WERI-Rb-1 (cell line): ENCODE measurements around the gene PPY.
A peak's percentile ranks its signal among the peaks of the same experiment; 100 is the strongest.
"Not testable (repeated sequence)": the region's sequence is repeated elsewhere in the genome, so short reads cannot be mapped to it uniquely, and the experiment has no call there.

Experiments
- DNase-seq: peaks from one replicate; pipeline ENCODE4 v3.0.0-alpha.2; 2020
- H3K27ac ChIP-seq: fragments of 250-450 bp; sonication (Bioruptor Pico); 2 replicates; pipeline ENCODE4 v1.5.1; 2020; ENCODE audit warnings: mild to moderate bottlenecking, moderate library complexity
- H3K27me3 ChIP-seq: fragments of 250-450 bp; sonication (Bioruptor Pico); 2 replicates; pipeline ENCODE4 v1.5.1; 2021; ENCODE audit warnings: mild to moderate bottlenecking, low read depth, moderate library complexity; ENCODE audit not compliant: insufficient read depth, severe bottlenecking
- H3K36me3 ChIP-seq: fragments of 250-450 bp; sonication (Bioruptor Pico); 2 replicates; pipeline ENCODE4 v1.5.1; 2020; ENCODE audit warnings: mild to moderate bottlenecking, moderate library complexity
- H3K4me3 ChIP-seq: 2 replicates; pipeline ENCODE4 v1.5.1; 2011; ENCODE audit warnings: low read depth, mild to moderate bottlenecking, control low read depth, low read length
- H3K9me3 ChIP-seq: fragments of 250-450 bp; sonication (Bioruptor Pico); 2 replicates; pipeline ENCODE4 v1.5.1; 2021; ENCODE audit warnings: mild to moderate bottlenecking, moderate library complexity; ENCODE audit not compliant: severe bottlenecking
- CTCF ChIP-seq: IDR thresholded peaks from 2 replicates; pipeline ENCODE4 v1.5.1; 2011; ENCODE audit warnings: low read depth, mild to moderate bottlenecking, control low read depth, inconsistent platforms, low read length

Gene PPY

GRCh38 chr17:43931062-43931571 lies 11.2 kb downstream of the PPY start:
- Histone ChIP-seq H3K4me3 (no peak overlapping the region), H3K36me3 (no peaks in the 10 kb centered on the region), H3K9me3 (peaks cover 4% of the 10 kb centered on the region), H3K27ac (no peak overlapping the region), H3K27me3 (peaks cover 20% of the 10 kb centered on the region)
- TF ChIP-seq CTCF = no peak
- no peak for DNase-seq

GRCh38 chr17:43928609-43929008 lies 13.7 kb downstream of the PPY start:
- H3K27me3 ChIP-seq = peaks cover 41% of the 10 kb centered on the region
- no peak overlapping the region for H3K27ac ChIP-seq
- no peak for DNase-seq
- H3K9me3 ChIP-seq = peaks cover 19% of the 10 kb centered on the region
- H3K4me3 ChIP-seq = no peak overlapping the region
- no peak for TF ChIP-seq CTCF
- no peaks in the 10 kb centered on the region for H3K36me3 ChIP-seq

- H3K27ac ChIP-seq, H3K36me3 ChIP-seq, DNase-seq: not testable (repeated sequence)
- peaks cover 19% of the 10 kb centered on the region for H3K9me3 ChIP-seq
- H3K27me3 ChIP-seq = peaks cover 41% of the 10 kb centered on the region
- H3K4me3 ChIP-seq = peak overlapping the region; percentile 43
Observed at GRCh38 chr17:43927929-43928328, 14.3 kb downstream of the PPY start.

- peak overlapping the region; percentile 43 for H3K4me3 ChIP-seq
Observed at GRCh38 chr17:43927060-43927864, 15.0 kb downstream of the PPY start.

DNA sequence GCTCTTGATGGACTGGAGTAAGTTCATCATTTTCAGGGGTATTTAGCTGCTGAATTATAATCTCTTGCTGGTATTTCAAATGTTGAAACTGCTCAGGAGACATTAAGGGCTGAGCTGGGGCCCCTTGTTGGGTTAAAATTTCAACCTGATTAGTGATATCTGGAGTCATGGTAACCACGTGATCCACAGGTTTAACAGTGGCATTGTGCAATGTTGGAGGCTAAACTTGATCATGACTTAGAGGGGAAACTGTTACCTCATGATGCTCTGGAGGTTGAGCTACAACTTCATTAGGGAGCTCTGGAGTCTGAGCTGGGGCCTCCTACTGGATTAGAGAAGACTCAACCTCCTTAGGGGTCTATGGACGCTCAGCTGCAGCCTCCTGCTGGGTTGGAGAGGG lies 17.7 kb downstream of the PPY start:
- no peak overlapping the region for H3K4me3 ChIP-seq
- peaks cover 17% of the 10 kb centered on the region for H3K9me3 ChIP-seq
- DNase-seq = no peak
- no peak for TF ChIP-seq CTCF
- H3K27ac ChIP-seq = no peak overlapping the region
- H3K27me3 ChIP-seq = peaks cover 63% of the 10 kb centered on the region
- no peaks in the 10 kb centered on the region for H3K36me3 ChIP-seq

More at GRCh38 chr17:43927060-43927864, 15.0 kb downstream of the PPY start:
- H3K9me3 ChIP-seq = peaks cover 18% of the 10 kb centered on the region
- DNase-seq = peak; percentile 63
- TF ChIP-seq CTCF = no peak
- H3K36me3 ChIP-seq = no peaks in the 10 kb centered on the region
- H3K27ac ChIP-seq = no peak overlapping the region
- peaks cover 41% of the 10 kb centered on the region for H3K27me3 ChIP-seq

GRCh38 chr17:43920500-43921095 lies 21.7 kb downstream of the PPY start:
- no peak for DNase-seq
- Histone ChIP-seq H3K9me3 (peaks cover 11% of the 10 kb centered on the region), H3K4me3 (no peak overlapping the region), H3K27me3 (peaks cover 73% of the 10 kb centered on the region), H3K27ac (no peak overlapping the region), H3K36me3 (no peaks in the 10 kb centered on the region)
- no peak for TF ChIP-seq CTCF
